A549 (cell line): ENCODE data around the gene CDH22. TPM values are rescaled to one million over a fixed set of nuclear protein-coding genes. Genes with fewer than 3 reads are reported as not detected.

Experiments
- ATAC-seq, 2 experiments: fragments of 200-7000 bp in 1 of 2; fragments of >200 bp in 1 of 2; cut with Nextera tagmentation in 1 of 2; cut with Tn5 transposase in 1 of 2; 3 replicates each; pipeline versions ENCODE4 v1.8.0 to v1.9.1; 2018 to 2020; ENCODE audit warnings: mild to moderate bottlenecking in 1 of 2, moderate library complexity in 1 of 2
- CTCF ChIA-PET: fragments of 300-600 bp; sonication (Branson Sonifier 250); formaldehyde crosslinking; extraction: SDS; loops from one replicate; lab custom pipeline; 2021; ENCODE audit warnings: antibody characterized with exemption, inconsistent platforms; lab: Yijun Ruan, JAX
- POLR2A ChIA-PET: fragments of 350-600 bp; formaldehyde crosslinking; extraction: SDS; loops from one replicate; lab custom pipeline; 2021; ENCODE audit warnings: antibody characterized with exemption, inconsistent platforms; lab: Yijun Ruan, JAX
- DNase-seq, 2 experiments: peaks; one replicate each; pipeline versions ENCODE4 v3.0.0 to v3.0.0-alpha.2; 2011 to 2016; ENCODE audit warnings: low read depth in 1 of 2, low spot score in 1 of 2
- FAIRE-seq: peaks from 2 replicates; lab custom pipeline; 2011; peaks lifted over from hg19 to GRCh38; lab: Jason Lieb, UNC
- H3K27ac ChIP-seq, 2 experiments: fragments of >200 bp; sonication (Bioruptor Twin); formaldehyde crosslinking; 3 replicates each; pipeline ENCODE4 v1.5.1; 2016 to 2017
- H3K4me1 ChIP-seq: fragments of >200 bp; sonication (Bioruptor Twin); formaldehyde crosslinking; 3 replicates; pipeline ENCODE4 v1.6.1; 2016
- H3K4me2 ChIP-seq: fragments of >200 bp; sonication (Bioruptor Twin); formaldehyde crosslinking; 3 replicates; pipeline ENCODE4 v1.6.1; 2016
- H3K4me3 ChIP-seq: fragments of >200 bp; sonication (Bioruptor Twin); formaldehyde crosslinking; 3 replicates; pipeline ENCODE4 v1.5.1; 2016
- H3K9me3 ChIP-seq: fragments of >200 bp; sonication (Bioruptor Twin); formaldehyde crosslinking; 3 replicates; pipeline ENCODE4 v1.6.1; 2016
- BCL3 ChIP-seq: fragments of >200 bp; sonication (Bioruptor Twin); formaldehyde crosslinking; IDR thresholded peaks from 3 replicates; pipeline ENCODE4 v1.6.1; 2016
- BHLHE40 ChIP-seq: IDR thresholded peaks from 2 replicates; pipeline ENCODE4 v1.6.1; 2012; ENCODE audit warnings: low read depth, low read length, inconsistent platforms
- CEBPB ChIP-seq, 2 experiments: fragments of >200 bp in 1 of 2; sonication (Bioruptor Twin) in 1 of 2; formaldehyde crosslinking in 1 of 2; IDR thresholded peaks; 2 replicates each; pipeline ENCODE4 v1.6.1; 2012 to 2016
- CHD2 ChIP-seq: fragments of 150-350 bp; IDR thresholded peaks from 2 replicates; pipeline ENCODE4 v1.6.1; 2014; ENCODE audit warnings: low read length; ENCODE audit not compliant: partially characterized antibody
- CTCF ChIP-seq: fragments of >200 bp; sonication (Bioruptor Twin); formaldehyde crosslinking; IDR thresholded peaks from 3 replicates; pipeline ENCODE4 v1.5.1; 2016
- EHF ChIP-seq: fragments of 250-450 bp; sonication (Bioruptor Pico); IDR thresholded peaks from 2 replicates; pipeline ENCODE4 v1.5.0; 2020; ENCODE audit warnings: mild to moderate bottlenecking
- FOSB ChIP-seq: fragments of 250-450 bp; sonication (Bioruptor Pico); IDR thresholded peaks from 2 replicates; pipeline ENCODE4 v1.5.0; 2020; ENCODE audit warnings: mild to moderate bottlenecking, moderate library complexity
- FOSL2 ChIP-seq, 2 experiments: fragments of 450-650 bp in 1 of 2; fragments of >200 bp in 1 of 2; sonication (Bioruptor Twin) in 1 of 2; formaldehyde crosslinking; IDR thresholded peaks; 2 replicates each; pipeline versions ENCODE4 v1.5.0 to v1.6.1; 2016 to 2020; ENCODE audit warnings: mild to moderate bottlenecking in 1 of 2, moderate library complexity in 1 of 2
- FOXS1 ChIP-seq: fragments of 250-450 bp; sonication (Bioruptor Pico); IDR thresholded peaks from 2 replicates; pipeline ENCODE4 v1.5.0; 2020; ENCODE audit warnings: mild to moderate bottlenecking, moderate library complexity
- GATA3 ChIP-seq: IDR thresholded peaks from 2 replicates; pipeline ENCODE4 v1.6.1; 2012; ENCODE audit warnings: borderline replicate concordance
- HOXB5 ChIP-seq: fragments of 250-450 bp; sonication (Bioruptor Pico); IDR thresholded peaks from 2 replicates; pipeline ENCODE4 v1.5.0; 2020; ENCODE audit warnings: mild to moderate bottlenecking, moderate library complexity
- KDM1A ChIP-seq: fragments of 200-600 bp; sonication (generic); IDR thresholded peaks from 2 replicates; pipeline ENCODE4 v1.6.1; 2016; ENCODE audit warnings: low read depth, mild to moderate bottlenecking
- KDM5A ChIP-seq: fragments of 200-600 bp; sonication (generic); IDR thresholded peaks from 2 replicates; pipeline ENCODE4 v1.6.1; 2016; ENCODE audit warnings: antibody characterized with exemption, mild to moderate bottlenecking
- MAFK ChIP-seq: fragments of 450-650 bp; IDR thresholded peaks from 2 replicates; pipeline ENCODE4 v1.6.1; 2014; ENCODE audit not compliant: partially characterized antibody
- NFE2L2 ChIP-seq: fragments of 150-350 bp; conservative IDR thresholded peaks from 2 replicates; pipeline ENCODE4 v1.6.1; 2014; ENCODE audit warnings: low read length
- PHF8 ChIP-seq: fragments of 200-600 bp; sonication (generic); IDR thresholded peaks from 2 replicates; pipeline ENCODE4 v1.6.1; 2016; ENCODE audit warnings: low read depth, mild to moderate bottlenecking, antibody characterized with exemption, moderate library complexity, borderline replicate concordance
- RAD21 ChIP-seq, 2 experiments: fragments of >200 bp in 1 of 2; sonication (Bioruptor Twin) in 1 of 2; formaldehyde crosslinking in 1 of 2; IDR thresholded peaks in 1 of 2; conservative IDR thresholded peaks in 1 of 2; 2 replicates in 1 of 2; 3 replicates in 1 of 2; pipeline ENCODE4 v1.6.1; 2012 to 2018; ENCODE audit warnings: inconsistent platforms in 1 of 2
- RARB ChIP-seq: fragments of 250-450 bp; sonication (Bioruptor Pico); IDR thresholded peaks from 2 replicates; pipeline ENCODE4 v1.8.0; 2021; ENCODE audit warnings: mild to moderate bottlenecking, moderate library complexity
- RFX5 ChIP-seq: fragments of 450-650 bp; IDR thresholded peaks from 2 replicates; pipeline ENCODE4 v1.7.1; 2014; ENCODE audit warnings: antibody characterized with exemption, mild to moderate bottlenecking, moderate library complexity
- SMC3 ChIP-seq: fragments of >200 bp; sonication (Bioruptor Twin); formaldehyde crosslinking; IDR thresholded peaks from 3 replicates; pipeline ENCODE4 v1.6.1; 2018; ENCODE audit warnings: inconsistent platforms
- TP53 ChIP-seq: fragments of 250-450 bp; sonication (Bioruptor Pico); IDR thresholded peaks from 2 replicates; pipeline ENCODE4 v1.5.0; 2021; ENCODE audit warnings: mild to moderate bottlenecking, moderate library complexity
- ZC3H11A ChIP-seq: fragments of 450-650 bp; IDR thresholded peaks from 2 replicates; pipeline ENCODE4 v1.6.1; 2014; ENCODE audit warnings: antibody characterized with exemption, mild to moderate bottlenecking
- ZNF302 ChIP-seq: fragments of 250-450 bp; sonication (Bioruptor Pico); IDR thresholded peaks from 2 replicates; pipeline ENCODE4 v1.9.0; 2021; ENCODE audit warnings: inconsistent platforms, mild to moderate bottlenecking, moderate library complexity
- WGBS: methylation state at CpG from one replicate; pipeline ENCODE4 v1.1.6; 2017; ENCODE audit errors: missing lambda C conversion rate; 5-methylcytosine and 5-hydroxymethylcytosine counted together
- polyA plus RNA-seq, 4 experiments: library from polyadenylated mRNA; depleted of rRNA in 3 of 4; stranded (reverse); fragments of >200 nt; fragmentation: RNase III in 1 of 4; extraction: RNeasy Plus Mini Kit Qiagen cat#74134 plus additional on column Dnase treatment in 1 of 4; gene quantifications; 2 replicates in 3 of 4; 3 replicates in 1 of 4; pipeline ENCODE4 v1.2.3, GENCODE V29; 2011 to 2017
- TF ChIP-seq, protein P1 (sequence below): fragments of 450-650 bp; IDR thresholded peaks from 2 replicates; pipeline ENCODE4 v1.6.1; 2014; ENCODE audit warnings: antibody characterized with exemption
- TF ChIP-seq, protein P2 (sequence below): IDR thresholded peaks from 2 replicates; pipeline ENCODE4 v1.6.1; 2012; ENCODE audit warnings: low read depth, borderline replicate concordance

CDH22 gene
- polyA plus RNA-seq, 2 of the 4 experiments (the other 2 are of a cell fraction), result not detected

DNA sequence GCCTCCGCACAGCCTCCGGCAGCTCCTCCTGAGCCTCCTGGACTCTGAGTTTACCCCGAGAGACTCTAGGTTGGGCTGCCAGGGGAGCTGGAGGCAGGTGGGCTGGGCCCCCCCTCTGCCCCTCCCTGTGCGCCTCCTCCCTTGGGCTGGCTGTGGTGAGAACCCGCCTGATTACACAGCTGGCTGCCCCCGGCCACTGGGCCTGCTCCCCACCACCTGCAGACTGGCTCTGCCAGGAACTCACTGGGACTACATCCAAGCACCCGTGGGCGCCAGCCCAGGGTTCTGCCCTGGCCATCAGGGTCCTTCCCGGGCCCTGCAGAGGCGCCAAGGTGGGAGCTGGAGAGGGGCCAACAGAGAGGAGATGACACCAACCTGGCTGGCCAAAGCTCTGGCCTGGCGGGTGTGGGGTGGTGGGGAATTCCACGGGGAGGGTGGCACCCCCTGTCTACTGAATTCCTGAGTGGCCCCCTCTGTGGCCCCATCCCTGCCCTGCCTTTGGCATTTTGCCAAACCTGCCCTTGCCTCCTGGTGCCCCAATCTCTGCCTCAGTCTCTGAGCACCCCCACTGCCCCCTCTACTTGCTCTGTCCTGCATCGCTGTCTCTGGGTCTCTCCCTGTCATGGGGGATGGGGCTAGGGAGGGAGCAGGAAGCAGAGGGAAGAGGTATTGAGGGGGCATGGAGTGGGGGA, 21.9 kb upstream of the CDH22 start:
- TF ChIP-seq, protein P1, sequence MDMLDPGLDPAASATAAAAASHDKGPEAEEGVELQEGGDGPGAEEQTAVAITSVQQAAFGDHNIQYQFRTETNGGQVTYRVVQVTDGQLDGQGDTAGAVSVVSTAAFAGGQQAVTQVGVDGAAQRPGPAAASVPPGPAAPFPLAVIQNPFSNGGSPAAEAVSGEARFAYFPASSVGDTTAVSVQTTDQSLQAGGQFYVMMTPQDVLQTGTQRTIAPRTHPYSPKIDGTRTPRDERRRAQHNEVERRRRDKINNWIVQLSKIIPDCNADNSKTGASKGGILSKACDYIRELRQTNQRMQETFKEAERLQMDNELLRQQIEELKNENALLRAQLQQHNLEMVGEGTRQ, result no peak
- TF ChIP-seq SMC3, result no peak
- ATAC-seq (no peak), FAIRE-seq (no peak), DNase-seq (no peak)
- Histone ChIP-seq H3K4me2 (no peak overlapping the region), H3K27ac (no peak overlapping the region), H3K4me1 (no peaks in the 10 kb centered on the region), H3K4me3 (no peak overlapping the region), H3K9me3 (no peaks in the 10 kb centered on the region)
- ChIA-PET CTCF (interaction anchor here (0.7 to 3.0 kb wide), 8 partner anchors 12 to 316 kb away, joined by 3 to 10 read pairs (median 4); no protein-coding TSS in a partner anchor), POLR2A (no interaction called here)
- WGBS, result 68% methylated on average over 4 of the region's 13 CpGs

GRCh38 chr20:46328200-46328882, 20.0 kb upstream of the CDH22 start:
- DNase-seq (no peak), FAIRE-seq (no peak), ATAC-seq (no peak)
- no peaks in the 10 kb centered on the region for H3K9me3 ChIP-seq
- 66% methylated on average over 12 of the region's 16 CpGs for WGBS
- no peak overlapping the region for H3K4me3 ChIP-seq
- no peak for TF ChIP-seq PHF8
- TF ChIP-seq GATA3, result no peak
- no peak for TF ChIP-seq RAD21 (conservative IDR thresholded peaks at IDR 0.05 in 1 of 2, IDR thresholded peaks at IDR 0.05 in 1 of 2)
- no peak for TF ChIP-seq BHLHE40
- TF ChIP-seq TP53 (CRISPR knock-in tag), result no peak
- TF ChIP-seq RARB, result no peak
- TF ChIP-seq, protein P2, sequence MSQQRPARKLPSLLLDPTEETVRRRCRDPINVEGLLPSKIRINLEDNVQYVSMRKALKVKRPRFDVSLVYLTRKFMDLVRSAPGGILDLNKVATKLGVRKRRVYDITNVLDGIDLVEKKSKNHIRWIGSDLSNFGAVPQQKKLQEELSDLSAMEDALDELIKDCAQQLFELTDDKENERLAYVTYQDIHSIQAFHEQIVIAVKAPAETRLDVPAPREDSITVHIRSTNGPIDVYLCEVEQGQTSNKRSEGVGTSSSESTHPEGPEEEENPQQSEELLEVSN, result no peak
- TF ChIP-seq FOSB (CRISPR knock-in tag), result no peak
- TF ChIP-seq KDM5A, result no peak
- no peak for TF ChIP-seq SMC3
- no peak for TF ChIP-seq ZNF302
- no peaks in the 10 kb centered on the region for H3K4me1 ChIP-seq
- ChIA-PET POLR2A (no interaction called here), CTCF (interaction anchor here (1.1 to 3.6 kb wide), 4 partner anchors 21 to 315 kb away, joined by 3 to 19 read pairs (median 3); no protein-coding TSS in a partner anchor)
- no peak overlapping the region for H3K27ac ChIP-seq
- no peak overlapping the region for H3K4me2 ChIP-seq

- ChIA-PET CTCF (interaction anchor here (1.1 to 3.9 kb wide), 9 partner anchors 9 to 314 kb away, joined by 3 to 20 read pairs (median 4); partner anchors contain the start of gene CDH22), POLR2A (no interaction called here)
- no peak for DNase-seq
- Histone ChIP-seq H3K9me3 (no peaks in the 10 kb centered on the region), H3K4me1 (no peaks in the 10 kb centered on the region), H3K27ac (no peak overlapping the region), H3K4me2 (no peak overlapping the region), H3K4me3 (no peak overlapping the region)
- peak; percentile 45; the same call in 1 of the 2 replicates for TF ChIP-seq KDM1A
- no peak for TF ChIP-seq CHD2
- ATAC-seq, result no peak
- WGBS, result 68% methylated on average over 6 of the region's 6 CpGs
- FAIRE-seq, result no peak
These were observed 19.3 kb upstream of the CDH22 start for GRCh38 chr20:46327557-46327956.

- H3K27ac ChIP-seq, result no peak overlapping the region
- no peaks in the 10 kb centered on the region for H3K4me1 ChIP-seq
- no peak for DNase-seq
- no peak overlapping the region for H3K4me3 ChIP-seq
- WGBS, result 0% methylated on average over 1 of the region's 1 CpG
- H3K9me3 ChIP-seq, result no peaks in the 10 kb centered on the region
- no peak for FAIRE-seq
- ChIA-PET POLR2A (no interaction called here), CTCF (interaction anchor here (1.0 to 3.9 kb wide), 13 partner anchors 9 to 527 kb away, joined by 3 to 20 read pairs (median 4); partner anchors contain the start of gene CDH22)
- ATAC-seq, result no peak
- H3K4me2 ChIP-seq, result no peak overlapping the region
- TF ChIP-seq CEBPB (IDR thresholded peaks at IDR 0.05) (no peak), RFX5 (no peak), EHF (CRISPR knock-in tag) (no peak), ZNF302 (no peak), BCL3 (no peak), FOSB (CRISPR knock-in tag) (no peak), HOXB5 (CRISPR knock-in tag) (no peak), FOXS1 (CRISPR knock-in tag) (no peak), MAFK (no peak), ZC3H11A (no peak), CTCF (no peak), NFE2L2 (no peak), FOSL2 (IDR thresholded peaks at IDR 0.05) (no peak), FOSL2 (CRISPR knock-in tag; IDR thresholded peaks at IDR 0.05) (no peak)
These were observed 17.5 kb upstream of the CDH22 start for GRCh38 chr20:46325789-46326188.
